Mesothelial cell of epicardium (in vitro differentiated cells): ENCODE results near the gene ROBO2. TPM values are rescaled to one million over a fixed set of nuclear protein-coding genes. Genes with fewer than 3 reads are reported as not detected.

Source experiments
- DNase-seq, 2 experiments: peaks; one replicate each; pipeline ENCODE4 v3.0.0; 2021; ENCODE audit warnings: low spot score in 2 of 2; ENCODE audit not compliant: unreplicated experiment in 2 of 2
- H3K27ac Mint-ChIP-seq: 2 replicates; pipeline ENCODE4 v1.8.0; 2021; ENCODE audit warnings: mixed read lengths
- H3K27me3 Mint-ChIP-seq: 2 replicates; pipeline ENCODE4 v1.8.0; 2021; ENCODE audit warnings: low read depth, mixed read lengths
- H3K36me3 Mint-ChIP-seq: 2 replicates; pipeline ENCODE4 v1.8.0; 2021; ENCODE audit warnings: mixed read lengths
- H3K4me1 Mint-ChIP-seq: 2 replicates; pipeline ENCODE4 v1.8.0; 2021; ENCODE audit warnings: mixed read lengths
- H3K4me3 Mint-ChIP-seq: 2 replicates; pipeline ENCODE4 v1.8.0; 2021; ENCODE audit warnings: mild to moderate bottlenecking, moderate library complexity, mixed read lengths
- H3K9me3 Mint-ChIP-seq: 2 replicates; pipeline ENCODE4 v1.8.0; 2021; ENCODE audit warnings: mixed read lengths
- CTCF ChIP-seq: fragments of 200-600 bp; sonication (generic); IDR thresholded peaks from one replicate; pipeline ENCODE4 v1.5.0; 2021; ENCODE audit warnings: antibody characterized with exemption; ENCODE audit not compliant: unreplicated experiment
- total RNA-seq: library from RNA; stranded (reverse); gene quantifications from 3 replicates; pipeline ENCODE4 v1.2.1, GENCODE V29; 2021

Gene ROBO2
- total RNA-seq, 1 donor from 2014 or later, result 82.3 TPM

DNA sequence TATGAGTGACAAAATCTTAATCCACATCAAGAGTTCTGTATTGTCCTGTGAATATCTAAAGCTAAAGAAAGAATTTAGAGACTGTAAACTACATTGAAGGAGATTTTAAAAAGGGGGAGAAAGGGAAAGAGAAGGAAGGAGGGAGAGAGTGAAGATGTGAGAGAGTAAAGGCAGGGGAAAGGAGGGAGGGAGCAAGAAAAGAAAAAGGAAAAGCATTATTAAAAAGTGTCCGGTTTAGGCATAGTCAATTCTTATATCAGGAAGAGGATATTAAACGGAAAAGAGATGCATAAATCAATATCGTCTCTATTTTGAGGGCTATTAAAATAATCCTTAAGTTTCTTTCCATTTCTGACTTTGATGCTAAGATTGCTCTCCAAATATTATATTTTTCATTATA is 332.1 kb downstream of the ROBO2 start:
- Mint-ChIP-seq H3K4me1 (peaks cover 2% of the 10 kb centered on the region), H3K27ac (no peak overlapping the region)

GRCh38 chr3:77372634-77373346 is 332.9 kb downstream of the ROBO2 start:
- Mint-ChIP-seq H3K36me3 (peaks cover 2% of the 10 kb centered on the region), H3K4me3 (no peak overlapping the region), H3K4me1 (no peaks in the 10 kb centered on the region), H3K9me3 (peaks cover 6% of the 10 kb centered on the region), H3K27ac (no peak overlapping the region), H3K27me3 (no peaks in the 10 kb centered on the region)
- no peak for DNase-seq
- no peak for TF ChIP-seq CTCF

More for the DNA sequence above, 332.1 kb downstream of the ROBO2 start:
- no peaks in the 10 kb centered on the region for H3K27me3 Mint-ChIP-seq
- H3K36me3 Mint-ChIP-seq, result peaks cover 2% of the 10 kb centered on the region
- no peak for DNase-seq
- TF ChIP-seq CTCF, result no peak
- peaks cover 6% of the 10 kb centered on the region for H3K9me3 Mint-ChIP-seq
- H3K4me3 Mint-ChIP-seq, result no peak overlapping the region

- H3K27ac Mint-ChIP-seq, result no peak overlapping the region
- no peak overlapping the region for H3K4me3 Mint-ChIP-seq
- TF ChIP-seq CTCF, result no peak
- no peak for DNase-seq
- H3K36me3 Mint-ChIP-seq, result peaks cover 2% of the 10 kb centered on the region
- no peaks in the 10 kb centered on the region for H3K27me3 Mint-ChIP-seq
- H3K4me1 Mint-ChIP-seq, result no peaks in the 10 kb centered on the region
- H3K9me3 Mint-ChIP-seq, result peaks cover 6% of the 10 kb centered on the region
These were observed 333.7 kb downstream of the ROBO2 start for GRCh38 chr3:77373619-77374018.

DNA sequence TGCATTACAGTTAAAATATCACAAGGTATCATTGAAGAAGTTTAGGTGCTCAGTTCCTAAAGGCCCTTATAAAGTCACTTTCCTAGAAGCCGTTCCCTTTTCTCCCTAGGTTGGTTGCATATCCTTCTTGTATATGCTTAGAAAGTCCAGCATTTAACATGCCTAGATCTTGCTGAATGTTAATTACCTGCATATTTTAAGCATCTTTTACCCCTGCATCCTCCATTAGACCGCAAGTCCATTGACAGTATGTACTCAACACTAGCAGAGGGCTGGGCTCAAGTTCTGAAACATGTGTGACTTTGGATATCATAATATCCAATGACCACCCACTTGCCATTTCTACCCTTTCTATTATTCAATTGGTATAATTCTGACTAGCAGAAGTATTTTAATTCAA is 336.6 kb downstream of the ROBO2 start:
- H3K4me3 Mint-ChIP-seq, result no peak overlapping the region
- no peaks in the 10 kb centered on the region for H3K27me3 Mint-ChIP-seq
- TF ChIP-seq CTCF, result no peak
- H3K36me3 Mint-ChIP-seq, result no peaks in the 10 kb centered on the region
- H3K4me1 Mint-ChIP-seq, result no peaks in the 10 kb centered on the region
- H3K9me3 Mint-ChIP-seq, result no peaks in the 10 kb centered on the region
- DNase-seq, result no peak
- no peak overlapping the region for H3K27ac Mint-ChIP-seq

GRCh38 chr3:77377717-77378116 is 337.8 kb downstream of the ROBO2 start:
- H3K4me1 Mint-ChIP-seq, result no peaks in the 10 kb centered on the region
- H3K27me3 Mint-ChIP-seq, result no peaks in the 10 kb centered on the region
- H3K4me3 Mint-ChIP-seq, result no peak overlapping the region
- H3K9me3 Mint-ChIP-seq, result peaks cover 5% of the 10 kb centered on the region
- TF ChIP-seq CTCF, result no peak
- H3K36me3 Mint-ChIP-seq, result no peaks in the 10 kb centered on the region
- DNase-seq, result no peak
- no peak overlapping the region for H3K27ac Mint-ChIP-seq
